Gastrocnemius medialis (tissue), 4 donors: ENCODE data around the gene CELSR2. TPM values are rescaled to one million over a fixed set of nuclear protein-coding genes. Genes with fewer than 3 reads are reported as not detected.

ENCODE experiments used
- ATAC-seq, 2 donors: fragments of 150-250 bp; one replicate each; pipeline ENCODE4 v1.9.1; 2016
- DNase-seq, 2 donors: peaks; one replicate each; pipeline ENCODE4 v3.0.0-alpha.2; 2019
- H3K27ac ChIP-seq, 4 donors: fragments of 200-600 bp; sonication (generic); 1 replicate in 1 of 4; 2 replicates in 3 of 4; pipeline ENCODE4 v1.5.1; 2016 to 2018; ENCODE audit warnings: mild to moderate bottlenecking in 2 of 4, moderate library complexity in 1 of 4
- H3K27me3 ChIP-seq, 3 donors: fragments of 200-600 bp; sonication (generic) in 2 of 3; 1 replicate in 1 of 3; 2 replicates in 2 of 3; pipeline versions ENCODE4 v1.5.1 to v1.6.0; 2016 to 2019; ENCODE audit warnings: mild to moderate bottlenecking in 1 of 3, moderate library complexity in 1 of 3
- H3K36me3 ChIP-seq, 2 donors: fragments of 200-600 bp; sonication (generic) in 1 of 2; one replicate each; pipeline ENCODE4 v1.5.1; 2017 to 2018
- H3K4me1 ChIP-seq, 2 donors: fragments of 200-600 bp; sonication (generic) in 1 of 2; one replicate each; pipeline ENCODE4 v1.5.1; 2016 to 2017; ENCODE audit warnings: mild to moderate bottlenecking in 2 of 2
- H3K4me3 ChIP-seq, 4 donors: fragments of 200-600 bp; sonication (generic) in 3 of 4; 1 replicate in 1 of 4; 2 replicates in 3 of 4; pipeline ENCODE4 v1.5.1; 2016 to 2019; ENCODE audit warnings: mild to moderate bottlenecking in 2 of 4
- H3K9me3 ChIP-seq, 3 donors: fragments of 200-600 bp; sonication (generic) in 2 of 3; 1 replicate in 1 of 3; 2 replicates in 2 of 3; pipeline ENCODE4 v1.5.1; 2016 to 2019
- CTCF ChIP-seq, 5 experiments: fragments of 450-650 bp in 3 of 5; fragments of 200-600 bp in 2 of 5; sonication (generic) in 2 of 5; IDR thresholded peaks in 4 of 5; conservative IDR thresholded peaks in 1 of 5; 1 replicate in 4 of 5; 2 replicates in 1 of 5; pipeline ENCODE4 v1.5.1; 2016 to 2019; ENCODE audit warnings: antibody characterized with exemption in 5 of 5, mild to moderate bottlenecking in 3 of 5, moderate library complexity in 3 of 5
- POLR2A ChIP-seq, 2 donors: fragments of 450-650 bp; IDR thresholded peaks; one replicate each; pipeline ENCODE4 v1.6.1; 2017; ENCODE audit warnings: antibody characterized with exemption in 2 of 2, mild to moderate bottlenecking in 2 of 2, moderate library complexity in 2 of 2
- in situ Hi-C, 4 donors: fragments of 200-750 bp; cut with MboI; loops; one replicate each; pipeline versions ENCODE4 v1.15.0 to v1.8.0; 2017; ENCODE audit warnings: low sequenced_read_pairs in 4 of 4
- intact Hi-C: fragments of 100-400 bp; cut with DNase I; formaldehyde crosslinking; loops from one replicate; pipeline ENCODE4 v1.15.1; 2023; ENCODE audit warnings: low total_unique reads
- total RNA-seq, 4 donors: library from RNA; depleted of rRNA; stranded (reverse); fragments of >200 nt; gene quantifications; one replicate each; pipeline versions ENCODE4 v1.1.0 to v1.2.3, GENCODE V29; 2016

CELSR2 gene
- total RNA-seq, 4 donors from 2014 or later: 5.8 to 12.5 (median 7.9) TPM

- no peaks in the 10 kb centered on the region for H3K36me3 ChIP-seq
- in situ Hi-C loops: no loop called here
- no peak for DNase-seq
- H3K4me1 ChIP-seq: no peaks in the 10 kb centered on the region
- intact Hi-C loops: no loop called here
- no peak for TF ChIP-seq CTCF (IDR thresholded peaks at IDR 0.05 in 4 of 5, conservative IDR thresholded peaks at IDR 0.05 in 1 of 5)
- no peak for TF ChIP-seq POLR2A (IDR thresholded peaks at IDR 0.05)
- no peak for ATAC-seq
- H3K27me3 ChIP-seq: no peaks in the 10 kb centered on the region
- peak overlapping the region in 1 of 4 donors; percentile 3 for H3K4me3 ChIP-seq
- H3K27ac ChIP-seq: no peak overlapping the region
- H3K9me3 ChIP-seq: no peaks in the 10 kb centered on the region
These were observed 40.4 kb upstream of the CELSR2 start for GRCh38 chr1:109208836-109209463.

GRCh38 chr1:109210058-109210457 lies 39.3 kb upstream of the CELSR2 start:
- ATAC-seq (no peak), DNase-seq (no peak)
- in situ Hi-C loops (loop anchor here in 1 of 4 donors (10.0 kb wide), 1 partner anchor 105 kb away; no protein-coding TSS in a partner anchor), intact Hi-C loops (loop anchor here (5.0 kb wide), 2 partner anchors 108 to 322 kb away; no protein-coding TSS in a partner anchor)
- no peaks in the 10 kb centered on the region for H3K9me3 ChIP-seq
- no peak overlapping the region for H3K4me3 ChIP-seq
- H3K27ac ChIP-seq: no peak overlapping the region
- no peaks in the 10 kb centered on the region for H3K36me3 ChIP-seq
- no peak for TF ChIP-seq CTCF (IDR thresholded peaks at IDR 0.05 in 4 of 5, conservative IDR thresholded peaks at IDR 0.05 in 1 of 5)
- TF ChIP-seq POLR2A (IDR thresholded peaks at IDR 0.05): no peak
- no peaks in the 10 kb centered on the region for H3K27me3 ChIP-seq
- H3K4me1 ChIP-seq: peaks cover 1 to 4% of the 10 kb centered on the region in 2 donors

GRCh38 chr1:109213345-109213823 lies 36.0 kb upstream of the CELSR2 start:
- Histone ChIP-seq H3K4me3 (peak overlapping the region; percentile 80 to 98 (median 87)), H3K27ac (peak overlapping the region; percentile 89 to 97 (median 94)), H3K36me3 (peaks cover 0 to 7% of the 10 kb centered on the region in 2 donors), H3K27me3 (no peaks in the 10 kb centered on the region), H3K4me1 (peaks cover 18 to 25% of the 10 kb centered on the region in 2 donors), H3K9me3 (no peaks in the 10 kb centered on the region)
- ATAC-seq: no peak
- no peak for DNase-seq
- in situ Hi-C loops (loop anchor here in 1 of 4 donors (10.0 kb wide), 1 partner anchor 109 kb away; no protein-coding TSS in a partner anchor), intact Hi-C loops (loop anchor here (1.0 to 5.0 kb wide), 4 partner anchors 111 to 319 kb away; partner anchors contain the start of genes SORT1 and WDR47)
- TF ChIP-seq POLR2A (IDR thresholded peaks at IDR 0.05) (no peak), CTCF (IDR thresholded peaks at IDR 0.05 in 4 of 5, conservative IDR thresholded peaks at IDR 0.05 in 1 of 5) (no peak)

GRCh38 chr1:109213824-109214693 lies 35.3 kb upstream of the CELSR2 start, which contains the start of gene SARS1:
Gene SARS1, plus strand, starts transcription at chr1:109213918. Its CDS starts 75 bp downstream, at chr1:109213993.
- Histone ChIP-seq H3K4me3 (peak within 1 kb of the TSS; percentile 80 to 98 (median 87)), H3K27me3 (no peaks in the 10 kb centered on the region), H3K27ac (peak within 1 kb of the TSS; percentile 89 to 97 (median 94)), H3K36me3 (peaks cover 0 to 7% of the 10 kb centered on the region in 2 donors), H3K4me1 (peaks cover 18 to 25% of the 10 kb centered on the region in 2 donors), H3K9me3 (no peaks in the 10 kb centered on the region)
- no peak for TF ChIP-seq CTCF (IDR thresholded peaks at IDR 0.05 in 4 of 5, conservative IDR thresholded peaks at IDR 0.05 in 1 of 5)
- TF ChIP-seq POLR2A (IDR thresholded peaks at IDR 0.05): peak; percentile 85 to 94
- intact Hi-C loops (loop anchor here (1.0 to 5.0 kb wide), 6 partner anchors 63 to 318 kb away; partner anchors contain the start of genes PSMA5, SORT1 and WDR47), in situ Hi-C loops (loop anchor here in 1 of 4 donors (10.0 kb wide), 1 partner anchor 109 kb away; no protein-coding TSS in a partner anchor)
- DNase-seq (peak; percentile 79 to 83), ATAC-seq (peak; percentile 91 to 92)
